Measurements from ENCODE around the gene TM7SF2. TPM values are rescaled to one million over a fixed set of nuclear protein-coding genes. Genes with fewer than 3 reads are reported as not detected.

TM7SF2 gene
- total RNA-seq, 4 donors from 2014 or later, result 118 to 374 (median 160) TPM

DNA sequence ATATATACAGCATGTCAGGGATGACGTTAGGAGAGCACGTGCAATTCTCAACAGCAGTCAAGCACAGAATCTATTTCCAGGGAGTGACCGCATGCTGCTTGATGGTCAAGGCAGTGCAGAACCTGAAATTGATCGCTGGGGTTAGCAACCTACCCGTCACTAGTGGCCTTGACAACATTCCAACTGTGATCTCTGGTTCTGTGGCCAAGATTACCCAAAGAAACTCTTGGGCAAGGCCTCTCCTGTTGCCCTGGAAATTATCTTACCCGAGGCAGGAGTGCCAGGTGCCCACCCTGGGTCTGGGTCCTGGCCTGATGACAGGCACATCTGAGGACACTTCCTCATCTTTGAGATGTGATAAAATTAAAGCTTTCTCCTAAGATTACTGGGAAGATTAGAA is 2.2 kb downstream of the TM7SF2 start:
- H3K4me3 ChIP-seq (ENCODE audit: low read depth, poor library complexity, severe bottlenecking), result no peak overlapping the region
- intact Hi-C loops (cut with DNase I; ENCODE audit: low total_unique reads), result loop anchor here (5.0 kb wide), 1 partner anchor 267 kb away; no protein-coding TSS in a partner anchor
- TF ChIP-seq POLR2A (IDR thresholded peaks at IDR 0.05), result no peak
- TF ChIP-seq, protein P1, sequence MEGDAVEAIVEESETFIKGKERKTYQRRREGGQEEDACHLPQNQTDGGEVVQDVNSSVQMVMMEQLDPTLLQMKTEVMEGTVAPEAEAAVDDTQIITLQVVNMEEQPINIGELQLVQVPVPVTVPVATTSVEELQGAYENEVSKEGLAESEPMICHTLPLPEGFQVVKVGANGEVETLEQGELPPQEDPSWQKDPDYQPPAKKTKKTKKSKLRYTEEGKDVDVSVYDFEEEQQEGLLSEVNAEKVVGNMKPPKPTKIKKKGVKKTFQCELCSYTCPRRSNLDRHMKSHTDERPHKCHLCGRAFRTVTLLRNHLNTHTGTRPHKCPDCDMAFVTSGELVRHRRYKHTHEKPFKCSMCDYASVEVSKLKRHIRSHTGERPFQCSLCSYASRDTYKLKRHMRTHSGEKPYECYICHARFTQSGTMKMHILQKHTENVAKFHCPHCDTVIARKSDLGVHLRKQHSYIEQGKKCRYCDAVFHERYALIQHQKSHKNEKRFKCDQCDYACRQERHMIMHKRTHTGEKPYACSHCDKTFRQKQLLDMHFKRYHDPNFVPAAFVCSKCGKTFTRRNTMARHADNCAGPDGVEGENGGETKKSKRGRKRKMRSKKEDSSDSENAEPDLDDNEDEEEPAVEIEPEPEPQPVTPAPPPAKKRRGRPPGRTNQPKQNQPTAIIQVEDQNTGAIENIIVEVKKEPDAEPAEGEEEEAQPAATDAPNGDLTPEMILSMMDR (IDR thresholded peaks at IDR 0.05), result no peak
- no peak for DNase-seq (ENCODE audit: low spot score in 2 of 2)
- WGBS, 2 donors, result 71 to 78% methylated on average over 6 of the region's 6 CpGs

DNA sequence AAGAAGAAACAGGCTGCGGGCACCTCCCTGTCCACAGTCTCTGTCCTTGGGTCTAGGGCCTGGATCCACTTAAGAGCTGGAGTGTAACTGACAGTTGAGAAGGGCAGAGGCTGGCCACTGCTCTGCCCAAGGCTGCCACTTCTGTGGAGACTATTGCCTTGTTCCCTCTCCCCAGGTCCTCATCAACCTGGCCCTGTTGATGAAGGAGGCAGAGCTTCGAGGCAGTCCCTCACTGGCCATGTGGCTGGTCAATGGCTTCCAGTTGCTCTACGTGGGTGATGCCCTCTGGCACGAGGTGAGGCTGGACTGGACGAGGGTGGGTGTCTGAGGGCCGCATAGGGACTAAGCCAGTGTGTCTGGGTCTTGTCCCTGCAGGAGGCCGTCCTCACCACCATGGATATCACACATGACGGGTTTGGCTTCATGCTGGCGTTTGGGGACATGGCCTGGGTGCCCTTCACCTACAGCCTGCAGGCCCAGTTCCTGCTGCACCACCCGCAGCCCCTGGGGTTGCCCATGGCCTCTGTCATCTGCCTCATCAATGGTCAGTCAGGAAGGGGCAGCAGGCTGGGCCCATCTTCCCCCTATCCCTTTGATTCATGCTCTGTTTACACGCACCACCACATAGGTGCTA is 3.0 kb downstream of the TM7SF2 start:
- TF ChIP-seq, protein P1 (IDR thresholded peaks at IDR 0.05), result no peak
- TF ChIP-seq POLR2A (IDR thresholded peaks at IDR 0.05), result no peak
- WGBS, 2 donors, result 86 to 95% methylated on average over 9 to 10 of the region's 11 CpGs
- H3K4me3 ChIP-seq (ENCODE audit: low read depth, poor library complexity, severe bottlenecking), result no peak overlapping the region
- intact Hi-C loops (cut with DNase I; ENCODE audit: low total_unique reads), result loop anchor here (5.0 kb wide), 1 partner anchor 267 kb away; no protein-coding TSS in a partner anchor
- no peak for DNase-seq (ENCODE audit: low spot score in 2 of 2)

DNA sequence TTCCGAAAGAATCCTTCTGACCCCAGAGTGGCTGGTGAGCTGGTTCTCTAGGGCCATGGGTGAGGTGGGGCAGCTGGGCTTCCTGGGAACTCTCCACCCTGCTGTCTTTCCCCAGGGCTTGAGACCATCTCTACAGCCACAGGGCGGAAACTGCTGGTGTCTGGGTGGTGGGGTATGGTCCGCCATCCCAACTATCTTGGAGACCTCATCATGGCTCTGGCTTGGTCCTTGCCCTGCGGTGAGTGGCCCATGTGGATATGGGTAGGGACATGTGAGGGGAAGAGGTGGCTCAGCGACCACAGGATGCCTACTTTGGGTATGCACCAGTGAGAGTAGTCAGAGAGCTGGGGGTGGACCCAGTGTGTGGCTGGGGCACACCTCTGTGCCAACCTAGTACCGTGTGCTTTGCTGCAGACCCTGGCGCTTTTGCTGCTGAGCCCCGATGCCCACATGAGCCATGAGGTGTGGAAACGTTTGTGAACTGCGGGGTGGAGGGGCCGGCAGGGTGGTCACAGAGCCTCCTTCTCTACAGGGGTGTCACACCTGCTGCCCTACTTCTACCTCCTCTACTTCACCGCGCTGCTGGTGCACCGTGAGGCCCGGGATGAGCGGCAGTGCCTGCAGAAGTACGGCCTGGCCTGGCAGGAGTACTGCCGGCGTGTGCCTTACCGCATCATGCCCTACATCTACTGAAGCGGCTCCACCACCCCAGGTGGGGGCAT is 3.9 kb downstream of the TM7SF2 start:
- no peak for DNase-seq (ENCODE audit: low spot score in 2 of 2)
- intact Hi-C loops (cut with DNase I; ENCODE audit: low total_unique reads), result no loop called here
- H3K4me3 ChIP-seq (ENCODE audit: low read depth, poor library complexity, severe bottlenecking), result no peak overlapping the region
- WGBS, 2 donors, result 89 to 90% methylated on average over 21 of the region's 21 CpGs
- TF ChIP-seq POLR2A (IDR thresholded peaks at IDR 0.05), result no peak
- TF ChIP-seq, protein P1 (IDR thresholded peaks at IDR 0.05), result no peak

DNA sequence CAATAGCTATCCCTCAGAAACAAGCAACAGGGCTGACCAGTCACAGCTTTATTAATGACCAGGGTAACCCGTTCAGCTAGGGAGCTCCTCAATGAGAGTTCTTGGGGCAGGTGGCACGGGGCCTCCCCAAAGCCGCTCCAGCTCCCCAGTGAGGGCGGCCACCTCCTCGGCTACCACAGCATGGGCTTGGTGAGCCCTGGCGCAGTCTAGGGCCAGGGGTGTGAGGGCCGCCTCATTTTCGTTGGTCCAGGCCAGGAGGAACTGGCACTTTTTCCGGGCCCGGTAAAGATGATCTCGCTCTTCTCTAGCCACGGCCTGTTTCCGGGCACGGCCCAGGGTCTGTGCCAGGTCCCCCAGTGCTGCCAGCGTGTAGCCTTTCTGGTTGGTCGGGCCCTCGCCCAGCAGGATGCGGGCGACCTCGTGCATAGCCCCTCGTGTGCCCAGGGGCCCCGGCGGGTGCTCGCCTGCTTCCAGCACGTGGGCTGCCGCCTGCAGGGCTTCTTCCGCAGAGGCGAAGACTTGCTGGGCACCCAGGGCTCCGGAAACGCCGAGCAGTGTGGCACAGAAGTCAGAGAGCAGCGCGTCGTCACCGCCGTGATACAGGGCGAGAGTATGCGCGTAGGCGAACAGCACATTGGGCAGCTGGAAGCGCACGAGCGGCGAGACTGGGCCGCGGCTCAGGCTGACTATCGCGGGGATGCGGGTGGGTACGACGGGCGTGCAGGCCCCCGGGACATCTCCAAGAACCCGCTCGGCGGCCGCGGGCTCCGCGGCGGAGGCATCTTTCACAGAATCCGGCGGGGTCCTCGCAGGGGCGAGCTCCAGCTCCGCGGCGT is 4.9 kb downstream of the TM7SF2 start:
- 15 to 73% methylated on average over 9 to 63 of the region's 68 CpGs for WGBS, 2 donors
- DNase-seq (ENCODE audit: low spot score in 2 of 2), result no peak
- no peak for TF ChIP-seq POLR2A (IDR thresholded peaks at IDR 0.05)
- TF ChIP-seq, protein P1 (IDR thresholded peaks at IDR 0.05), result no peak
- intact Hi-C loops (cut with DNase I; ENCODE audit: low total_unique reads), result no loop called here
- H3K4me3 ChIP-seq (ENCODE audit: low read depth, poor library complexity, severe bottlenecking), result peak overlapping the region; percentile 81

DNA sequence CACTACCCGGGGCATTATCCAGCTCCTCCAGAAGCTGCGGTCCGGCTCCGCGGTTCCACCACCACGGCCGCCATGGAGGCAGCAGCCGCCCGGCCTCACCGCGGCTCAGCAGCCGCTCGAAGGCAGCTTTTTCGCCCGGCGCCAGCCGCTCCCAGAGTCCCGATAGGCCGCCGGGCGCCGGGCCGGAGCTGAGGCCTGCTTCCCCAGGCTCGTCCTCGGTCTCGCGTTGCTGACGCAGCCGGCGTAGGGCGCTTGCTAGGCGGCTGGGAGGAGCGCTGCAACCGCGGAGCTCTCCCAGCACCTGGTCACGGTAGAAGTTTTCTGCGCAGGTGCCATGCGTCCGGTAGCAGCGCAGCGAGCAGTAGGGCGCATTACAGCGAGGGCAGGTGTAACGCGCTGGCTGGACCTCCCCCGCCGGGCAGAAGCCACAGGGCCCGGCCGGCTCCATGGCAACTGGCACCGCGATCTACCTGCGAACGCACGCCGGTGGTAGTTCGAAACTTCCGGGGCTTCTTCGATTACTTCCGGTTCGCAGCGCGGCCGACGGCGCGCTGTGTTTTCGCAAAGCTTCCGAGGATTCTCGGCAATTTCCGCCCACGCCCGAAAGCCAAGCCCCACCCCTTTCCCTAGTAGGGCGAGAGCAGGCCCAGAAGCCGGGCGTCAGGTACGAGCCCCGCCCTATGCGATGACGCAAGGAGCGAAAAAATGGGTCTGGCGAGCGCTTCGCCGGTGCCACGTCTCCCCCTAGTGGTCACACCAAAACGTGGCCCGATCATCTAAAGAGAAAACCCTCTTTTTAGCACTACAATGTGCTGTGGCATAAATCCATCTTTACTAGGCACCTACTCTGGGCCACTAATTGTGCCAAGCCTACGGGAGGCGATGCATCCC is 5.8 kb downstream of the TM7SF2 start, which contains the start of gene ZNHIT2:
Gene ZNHIT2, minus strand, starts transcription at position 496 of the 891 bp plus-strand sequence. Its CDS starts 48 bp downstream, at position 448.
- intact Hi-C loops (cut with DNase I; ENCODE audit: low total_unique reads), result no loop called here

More for the DNA sequence above, 5.8 kb downstream of the TM7SF2 start, which contains the start of gene ZNHIT2:
- whole genome bisulfite sequencing, 2 donors, result 0 to 1% methylated on average over 36 to 37 of the region's 89 CpGs
- H3K4me3 ChIP-seq (ENCODE audit: low read depth, poor library complexity, severe bottlenecking), result peak within 1 kb of the TSS; percentile 81
- TF ChIP-seq POLR2A (IDR thresholded peaks at IDR 0.05), result no peak
- TF ChIP-seq, protein P1 (IDR thresholded peaks at IDR 0.05), result peak in 1 of 3 donors; percentile 82
- DNase-seq (ENCODE audit: low spot score in 2 of 2), result peak; percentile 99 to 100
